HCEC 1CT (cell line): ENCODE data around the gene ELL.

ENCODE experiments used
- DNase-seq: peaks from one replicate; pipeline ENCODE4 v3.0.0-alpha.2; 2017

Gene ELL

DNA sequence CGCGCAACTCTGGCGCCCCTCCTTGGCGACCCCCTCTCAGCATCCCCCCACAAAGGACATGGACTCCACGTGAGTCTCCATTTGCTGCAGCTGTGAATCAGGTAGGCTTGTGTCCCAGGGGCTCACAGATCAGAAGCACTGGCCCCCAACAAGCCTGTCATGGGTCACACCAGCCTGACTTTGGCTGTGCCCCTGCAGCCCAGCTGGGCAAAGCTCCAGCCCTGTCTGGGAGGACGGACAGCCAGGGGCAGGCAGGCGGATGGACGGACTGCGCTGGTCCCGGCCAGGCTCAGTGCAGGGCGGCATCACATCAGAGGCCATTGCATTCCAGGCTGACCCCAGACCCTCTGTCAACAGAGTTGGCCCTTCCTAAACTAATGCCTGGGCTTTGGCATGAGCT, 55.5 kb downstream of the ELL start:
- DNase-seq, result no peak

DNA sequence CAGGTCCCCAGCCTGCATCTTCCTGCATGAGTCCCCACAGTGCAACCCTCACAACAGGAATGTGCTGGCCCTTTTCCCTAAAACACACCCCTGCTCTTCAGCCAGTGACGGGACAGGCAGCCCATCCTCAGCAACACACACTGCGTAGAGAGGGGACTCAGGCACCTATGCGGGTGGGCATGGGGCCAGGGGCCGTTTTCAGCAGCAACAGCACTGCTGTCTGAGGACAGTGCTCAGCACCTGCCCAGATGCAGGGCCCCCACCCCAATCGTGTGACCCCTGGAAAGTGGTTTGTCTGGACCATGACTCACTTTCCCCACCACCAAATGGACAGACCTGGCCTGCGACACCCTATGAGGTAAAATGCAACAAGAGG, 55.9 kb downstream of the ELL start:
- no peak for DNase-seq

DNA sequence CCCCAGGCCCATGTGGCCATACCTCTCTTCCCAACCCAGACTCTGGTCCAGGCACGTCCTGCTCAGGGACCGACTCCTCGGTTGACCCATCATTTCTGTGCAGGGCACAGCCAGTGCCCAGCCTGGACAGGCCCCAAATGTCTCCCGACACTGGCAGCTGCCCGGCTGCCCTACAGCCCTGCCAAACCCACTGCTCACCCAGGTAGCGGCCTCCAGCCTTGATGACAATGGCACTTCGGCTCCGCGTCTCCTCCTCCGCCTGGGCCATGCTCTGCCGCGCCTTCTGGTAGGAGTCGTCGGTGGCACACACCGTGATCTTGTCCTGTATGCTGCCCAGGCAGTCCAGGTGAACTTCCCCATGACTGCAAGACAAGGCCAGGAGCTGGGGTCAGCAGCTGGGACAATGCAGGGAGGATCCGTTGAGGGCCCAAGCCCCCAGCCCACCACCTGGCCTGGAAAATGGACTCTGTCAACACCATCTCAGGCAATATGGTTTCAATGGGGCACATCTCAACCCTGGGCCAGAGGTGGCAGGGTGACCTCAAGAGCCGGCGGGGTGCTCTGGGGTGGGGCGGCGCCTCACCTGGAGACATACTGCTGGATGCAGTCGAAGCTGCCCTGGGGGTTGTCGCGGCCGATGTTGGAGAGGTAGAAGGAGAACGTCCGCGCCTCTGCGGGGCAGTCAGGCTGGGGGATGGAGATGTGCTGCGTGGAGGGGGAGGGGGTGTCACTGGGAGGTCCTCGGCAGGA, 56.5 kb downstream of the ELL start:
- DNase-seq, result no peak

DNA sequence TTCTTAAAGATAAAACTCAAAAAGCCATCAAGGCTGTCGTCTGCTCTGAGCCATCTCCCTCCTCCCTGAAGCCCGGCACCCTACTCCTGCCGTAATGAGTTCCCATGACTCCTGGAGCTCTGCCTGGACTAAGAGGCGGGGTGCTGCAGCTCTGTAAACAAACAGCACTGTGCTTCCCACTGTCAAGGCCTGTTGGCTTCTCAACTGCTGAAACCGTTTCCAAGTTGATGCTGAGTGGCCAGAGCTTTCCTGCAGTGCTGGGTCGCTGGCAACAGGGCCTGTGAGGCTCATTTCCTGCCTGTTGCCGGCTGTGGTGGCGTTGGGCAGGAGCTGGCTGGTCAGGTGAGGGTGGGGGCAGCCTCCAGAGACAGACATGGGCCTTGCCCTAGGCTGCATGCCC, 57.2 kb downstream of the ELL start:
- DNase-seq, result peak; percentile 85

DNA sequence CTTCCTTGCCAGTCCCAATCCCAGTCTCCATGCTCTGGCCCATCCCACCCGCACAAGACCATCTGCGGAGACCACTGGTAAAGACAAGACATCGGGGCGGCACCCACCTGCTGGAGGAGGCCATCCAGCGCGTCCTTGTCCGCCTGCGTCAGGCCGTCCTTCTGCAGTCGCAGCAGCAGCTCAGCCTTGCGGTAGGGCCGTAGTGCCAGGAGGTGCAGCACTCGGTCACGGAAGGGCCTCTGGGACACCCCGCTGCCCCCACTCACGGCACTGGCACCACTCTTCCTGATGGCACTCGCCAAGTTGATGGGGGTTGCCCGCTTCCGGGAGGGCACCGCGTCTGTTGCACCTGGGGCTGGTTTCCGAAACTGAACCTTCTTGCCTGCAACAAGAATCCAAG, 60.4 kb downstream of the ELL start:
- no peak for DNase-seq

DNA sequence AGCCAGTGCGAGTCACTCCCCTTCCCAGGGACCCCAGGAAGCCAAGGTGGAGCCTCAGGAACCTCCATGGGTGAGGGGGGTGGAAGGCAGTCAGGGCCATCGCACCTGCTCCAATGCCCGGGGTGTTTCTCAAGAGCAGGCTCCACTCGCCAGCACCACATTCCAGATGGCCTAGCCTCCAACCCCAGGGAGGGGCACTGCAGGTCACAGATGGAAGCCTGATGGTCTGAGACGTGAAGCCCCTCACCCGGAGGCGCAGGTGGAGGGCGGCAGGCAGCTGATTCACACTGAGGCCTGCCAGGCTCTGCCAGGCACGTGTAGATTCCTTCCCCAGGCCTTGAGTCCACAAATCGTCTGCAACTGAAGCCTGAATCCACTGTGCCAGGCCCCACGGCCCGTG, 61.0 kb downstream of the ELL start:
- no peak for DNase-seq

DNA sequence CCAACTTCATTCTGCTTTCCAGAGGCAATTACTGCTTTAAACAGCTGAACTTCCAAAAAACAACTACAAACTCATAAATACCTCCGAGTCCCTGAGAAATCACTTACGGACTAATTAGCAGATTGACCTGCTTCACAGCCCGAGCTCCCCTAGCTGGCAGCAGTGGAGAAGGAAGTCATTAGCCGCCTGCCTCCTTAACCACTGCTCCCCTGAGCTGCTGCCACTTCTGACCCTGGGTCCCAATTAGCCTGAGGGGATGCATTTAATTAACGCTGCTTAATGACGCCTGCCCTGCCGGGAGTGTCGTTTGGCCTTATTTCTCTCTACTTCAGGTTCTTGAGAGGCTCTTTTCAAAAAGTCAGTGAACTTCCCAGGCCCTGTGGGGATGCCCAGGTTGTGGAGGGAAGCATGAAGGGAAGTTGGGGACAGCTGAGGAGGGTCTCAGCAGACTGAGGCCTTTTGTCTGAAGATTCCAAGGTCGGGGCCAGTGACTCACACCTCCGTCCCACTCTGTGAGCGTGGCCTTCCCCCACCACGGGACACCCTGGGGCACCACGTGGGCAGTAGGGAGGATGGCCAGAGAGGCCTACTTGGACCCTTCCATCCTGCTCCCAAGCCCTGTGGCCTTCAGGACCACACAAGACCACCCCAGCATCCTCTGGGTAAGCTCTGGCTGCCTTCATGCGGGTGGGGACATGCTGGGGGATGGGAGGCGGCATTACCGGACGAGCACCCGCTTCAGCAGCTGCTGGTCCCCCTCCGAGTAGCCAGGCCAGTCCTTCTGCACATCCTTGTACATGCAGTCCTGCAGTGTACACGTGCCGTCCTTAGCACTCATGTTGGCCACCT, 64.2 kb downstream of the ELL start:
- no peak for DNase-seq

DNA sequence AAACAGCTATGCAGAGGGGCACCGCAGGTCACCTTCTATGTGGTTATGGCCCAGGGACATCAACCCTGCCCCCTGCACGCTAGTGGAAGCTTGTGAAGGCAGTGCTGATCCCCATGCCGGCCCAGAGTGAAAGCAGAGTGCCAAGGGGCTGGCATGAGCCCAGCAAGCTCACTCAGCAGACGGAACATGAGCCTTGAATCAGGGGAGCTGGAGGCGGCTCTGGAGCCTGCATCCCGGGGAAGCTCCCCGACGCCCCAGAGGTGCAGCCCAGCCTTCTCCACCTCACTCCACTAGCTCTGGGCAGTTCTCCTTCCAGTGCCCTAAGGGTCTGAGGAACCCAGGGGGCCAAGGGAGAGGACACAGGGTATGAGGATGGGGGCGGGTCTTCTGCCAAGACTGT, 64.9 kb downstream of the ELL start:
- no peak for DNase-seq

DNA sequence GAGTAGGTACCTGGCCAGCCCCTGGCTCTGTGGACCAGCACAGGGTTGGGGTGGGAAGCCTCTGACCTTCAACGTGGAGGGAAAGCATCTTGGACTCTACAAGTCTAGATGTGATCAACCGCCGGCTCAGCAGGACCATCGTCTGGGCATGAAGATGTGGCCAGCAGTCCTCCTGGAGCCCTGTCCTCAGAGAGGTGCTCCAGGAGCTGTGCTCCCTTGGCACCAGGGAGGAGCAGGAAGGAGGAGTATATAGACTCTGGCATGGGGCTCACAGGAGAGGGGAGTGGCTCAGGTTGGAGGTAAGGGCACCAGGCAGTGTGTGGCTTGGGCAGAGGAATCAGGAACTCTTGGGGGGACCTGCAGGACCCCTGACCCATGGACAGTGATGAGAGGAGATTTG, 65.6 kb downstream of the ELL start:
- DNase-seq, result no peak

DNA sequence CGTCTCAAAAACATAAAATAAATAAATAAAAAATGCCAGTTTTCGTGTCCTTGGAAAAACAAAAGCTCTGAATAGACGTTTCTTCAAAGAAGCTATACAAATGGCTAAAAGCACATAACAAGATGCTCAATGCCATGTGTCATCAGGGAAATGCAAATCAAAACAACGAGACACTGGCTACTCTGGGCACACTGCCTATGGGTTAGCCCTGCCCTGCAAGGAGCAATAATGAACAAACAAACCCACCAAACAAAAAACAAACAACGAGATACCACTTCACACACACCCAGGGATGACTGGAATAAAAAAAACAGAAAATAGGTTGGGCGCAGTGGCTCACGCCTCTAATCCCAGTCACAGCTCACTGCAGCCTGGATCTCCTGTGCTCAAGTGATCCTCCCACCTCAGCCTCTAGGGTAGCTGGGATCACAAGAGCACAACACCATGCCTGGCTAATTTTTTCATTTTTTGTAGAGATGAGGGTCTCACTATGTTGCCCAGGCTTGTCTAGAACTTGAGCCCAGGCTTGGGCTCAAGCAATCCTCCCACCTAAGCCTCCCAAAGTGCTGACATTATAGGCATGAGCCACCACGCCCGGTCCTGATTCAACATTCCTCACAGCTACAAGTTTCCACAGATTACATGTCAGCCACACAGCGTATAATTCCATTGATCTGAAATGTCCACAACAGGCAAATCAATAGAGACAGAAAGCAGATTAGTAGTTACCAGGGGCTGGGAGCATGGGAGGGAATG, 68.4 kb downstream of the ELL start:
- peak; percentile 17 for DNase-seq

DNA sequence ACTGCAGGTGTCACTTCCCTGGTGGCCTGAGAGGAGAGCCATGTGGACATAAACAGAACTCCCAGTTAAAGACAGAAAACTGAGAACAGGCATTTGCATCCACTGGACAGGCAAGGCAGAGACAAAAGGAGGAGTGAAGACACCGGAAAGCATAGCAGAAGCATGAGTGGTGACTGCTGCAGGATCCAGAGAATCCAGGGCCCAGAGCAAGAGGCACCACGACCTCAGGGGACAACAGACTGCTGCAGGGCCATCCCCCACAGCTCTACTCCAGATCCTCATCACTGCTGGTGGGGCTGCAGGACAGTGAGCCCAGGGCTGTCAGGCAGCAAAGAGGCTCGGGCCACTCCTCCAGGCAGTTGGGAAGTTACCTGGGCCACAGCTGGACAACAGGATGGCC, 69.5 kb downstream of the ELL start:
- DNase-seq, result no peak

DNA sequence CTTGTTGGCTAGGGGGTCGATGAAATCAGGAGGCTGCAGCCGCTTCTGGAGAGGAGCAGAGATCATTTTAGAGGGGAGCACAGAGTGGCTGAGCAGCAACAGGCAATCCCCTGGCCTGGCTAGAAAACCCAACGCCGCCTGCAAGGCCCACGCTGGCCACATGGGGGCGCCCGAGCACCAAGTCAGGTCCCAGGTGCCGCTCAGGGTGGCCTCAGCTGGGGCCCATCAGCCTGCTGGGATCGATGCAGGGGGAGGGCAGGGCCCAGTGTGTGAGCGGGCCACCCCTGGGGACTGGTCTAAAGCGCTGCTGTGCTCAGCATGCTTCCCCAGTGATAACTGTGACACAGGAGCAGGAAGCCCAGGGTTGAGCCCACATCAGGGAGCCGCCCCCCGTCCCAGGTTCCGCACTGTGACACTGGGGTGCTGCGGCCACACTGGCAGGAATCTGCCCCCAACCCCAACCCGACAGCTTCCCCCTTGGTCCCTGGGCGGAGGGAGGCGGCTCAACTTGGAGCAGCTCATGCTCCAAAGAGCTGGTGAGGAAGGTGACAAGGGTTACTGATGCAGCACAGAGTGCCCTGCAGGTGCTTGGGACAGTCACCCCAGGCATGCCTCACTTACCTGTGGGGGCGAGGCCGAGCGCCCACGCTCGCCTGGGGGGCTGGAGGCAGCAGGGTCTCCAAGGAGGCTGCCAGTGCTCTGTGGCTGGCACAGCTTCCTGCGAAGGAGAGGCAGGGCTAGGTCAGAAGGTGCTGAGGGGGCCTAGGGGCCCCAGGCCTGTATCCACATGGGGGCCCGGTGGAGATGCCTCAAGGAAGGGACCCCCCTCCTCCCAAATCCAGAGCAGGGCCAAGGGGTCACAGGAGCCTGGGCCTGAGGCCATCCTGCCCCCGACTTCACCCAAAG, 70.7 kb downstream of the ELL start:
- DNase-seq, result peak; percentile 57

DNA sequence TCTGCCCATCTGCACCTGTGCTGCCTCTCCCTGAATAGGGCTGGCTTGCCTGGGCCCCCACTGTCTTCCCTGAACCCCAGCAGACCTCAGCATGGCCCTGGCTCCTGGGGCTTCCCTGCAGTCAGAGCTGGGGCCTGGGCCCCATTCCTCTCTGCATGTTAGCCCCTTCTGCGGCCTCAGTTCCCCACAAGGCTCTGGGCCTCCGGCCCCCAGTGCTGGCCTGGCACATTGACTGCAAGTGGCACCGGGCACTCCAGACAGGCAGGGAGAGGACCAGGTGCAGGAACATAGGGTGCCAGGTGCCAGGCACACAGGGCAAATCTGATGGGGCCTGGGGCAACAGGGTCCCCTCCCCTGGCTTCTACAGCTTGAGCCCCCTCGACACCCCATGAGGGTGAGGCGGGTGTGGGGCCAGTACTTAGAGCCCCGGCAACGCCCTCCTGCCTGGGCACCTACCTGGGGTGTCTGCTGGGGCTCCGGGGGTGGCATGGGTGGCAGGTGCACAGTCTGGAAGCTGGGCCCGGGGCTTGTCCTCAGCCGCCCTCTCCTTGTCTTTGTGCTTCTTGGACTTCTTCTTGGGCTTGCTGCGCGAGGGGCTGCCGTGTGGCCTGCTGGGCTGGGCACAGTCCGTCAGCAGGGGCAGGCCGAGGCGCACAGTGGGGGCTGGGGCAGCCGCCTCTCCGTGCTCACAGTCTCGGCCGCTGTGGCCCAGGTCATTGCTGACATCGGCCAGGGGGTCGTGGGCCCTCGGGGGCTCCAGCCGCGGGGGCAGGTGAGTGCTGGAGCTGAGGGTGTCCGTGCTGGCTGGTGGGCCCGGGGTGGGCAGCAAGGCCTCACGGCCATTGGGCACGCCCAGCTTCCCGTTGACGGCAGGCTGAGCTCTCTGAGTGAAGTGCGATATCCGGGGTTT, 71.6 kb downstream of the ELL start:
- no peak for DNase-seq

DNA sequence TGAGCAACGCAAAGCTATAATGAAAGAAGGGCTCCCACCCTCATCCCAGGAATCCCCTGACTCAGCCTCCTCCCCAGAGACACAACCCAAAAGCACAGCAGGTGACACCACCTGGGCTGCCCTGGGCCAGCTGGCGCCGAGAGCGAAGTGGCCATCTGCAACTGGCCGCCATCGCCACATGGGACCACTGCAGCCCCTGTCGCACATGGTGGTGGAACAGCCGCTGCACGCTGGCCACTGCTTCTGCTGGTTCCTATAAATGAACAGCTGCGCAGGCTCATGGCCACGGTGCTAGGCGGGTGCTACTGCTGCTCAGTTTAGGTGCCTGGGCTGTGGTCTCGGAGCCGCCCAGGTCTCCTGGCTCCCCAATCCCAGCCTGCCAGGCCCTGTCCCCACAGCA, 72.3 kb downstream of the ELL start:
- DNase-seq, result no peak

DNA sequence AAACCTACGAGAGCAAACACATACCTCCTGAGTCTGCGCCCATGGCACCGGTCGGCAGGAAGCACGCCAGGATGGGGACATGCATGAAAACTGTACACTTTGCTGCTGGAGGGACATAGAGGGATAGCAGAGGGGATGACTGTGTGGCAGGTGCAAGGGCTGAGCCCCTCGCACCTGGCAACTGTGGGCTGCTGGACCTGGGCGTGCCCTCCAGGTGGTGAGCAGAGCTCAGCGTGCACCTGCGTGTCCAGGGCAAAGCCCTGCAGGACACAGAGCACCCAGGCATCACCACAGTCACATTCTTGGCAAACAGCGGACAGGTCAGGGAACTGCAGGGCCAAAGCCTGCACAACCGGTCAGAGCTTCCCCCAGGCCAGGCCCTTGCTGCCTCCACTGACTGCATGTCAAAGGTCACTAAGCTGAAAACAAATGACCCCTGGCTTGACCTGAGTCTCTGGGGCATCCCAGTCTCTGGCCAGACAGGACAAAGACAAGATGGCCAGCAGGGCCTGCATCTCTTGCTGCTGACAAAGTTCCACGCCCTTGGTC, 75.0 kb downstream of the ELL start:
- DNase-seq, result no peak

DNA sequence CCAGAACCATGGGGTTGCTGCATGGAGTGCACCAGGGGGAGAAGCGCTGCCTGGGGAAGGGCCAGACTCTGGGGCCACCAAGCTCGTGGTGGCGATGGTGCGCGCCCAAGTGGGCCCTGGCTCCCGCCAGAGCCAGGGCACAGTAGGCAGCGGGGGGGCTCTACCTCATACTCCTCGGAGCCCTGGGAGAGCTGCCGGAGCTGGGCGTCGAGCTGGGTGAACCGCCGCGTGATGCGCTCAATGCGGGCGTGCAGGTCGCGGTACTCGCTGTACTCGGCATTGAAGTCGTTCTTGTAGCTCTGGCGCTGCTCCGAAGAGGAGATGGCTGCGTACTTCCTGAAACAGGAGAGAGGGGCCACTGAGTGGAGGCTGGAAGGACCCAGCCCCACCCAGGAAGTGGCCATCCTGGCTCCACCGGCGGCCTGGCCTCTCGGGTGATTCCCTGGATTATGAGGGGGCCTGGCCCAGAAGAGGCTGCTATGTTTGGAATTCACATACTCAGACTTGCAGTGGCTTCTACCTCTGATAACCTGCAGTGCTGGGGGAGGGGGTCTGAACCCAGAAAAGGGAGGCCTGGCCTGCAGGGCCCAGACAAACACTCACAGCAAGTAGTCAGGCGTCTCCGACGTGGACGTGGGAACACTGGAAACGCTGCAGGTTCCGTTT, 75.6 kb downstream of the ELL start:
- DNase-seq, result no peak

DNA sequence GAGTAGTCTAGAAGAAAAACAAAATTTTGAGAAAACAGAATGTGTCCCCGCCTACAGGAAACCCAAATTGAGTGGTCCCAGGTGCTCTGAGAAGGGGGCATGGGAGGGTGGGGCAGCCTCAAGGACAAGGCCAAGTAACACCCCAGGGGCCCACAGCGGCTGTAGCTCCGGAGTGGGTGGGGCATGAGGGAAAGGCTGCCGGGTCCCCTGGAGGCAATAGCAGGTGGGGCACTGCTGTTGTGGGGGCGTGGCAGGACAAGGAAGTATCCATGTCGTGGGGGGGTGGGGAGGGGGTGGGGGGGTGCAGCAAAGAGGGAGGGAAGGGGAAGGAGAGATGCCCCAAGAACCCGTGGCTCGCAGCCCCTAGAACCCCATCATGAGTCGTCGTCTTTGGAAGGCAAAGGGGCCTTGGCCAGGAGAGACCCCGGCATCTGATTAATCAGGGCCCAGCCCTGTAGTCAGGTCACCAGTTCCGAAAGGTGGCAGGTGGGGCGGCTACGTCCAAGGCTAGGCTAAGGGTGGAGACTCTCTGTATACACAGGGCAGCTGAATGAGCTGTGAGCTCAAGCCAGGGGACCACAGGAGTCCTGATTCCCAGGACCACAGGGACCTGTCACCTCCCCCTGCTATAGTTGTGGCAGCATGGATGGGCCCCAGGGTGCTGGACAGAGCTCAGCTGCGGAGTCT, 76.5 kb downstream of the ELL start:
- DNase-seq, result no peak

DNA sequence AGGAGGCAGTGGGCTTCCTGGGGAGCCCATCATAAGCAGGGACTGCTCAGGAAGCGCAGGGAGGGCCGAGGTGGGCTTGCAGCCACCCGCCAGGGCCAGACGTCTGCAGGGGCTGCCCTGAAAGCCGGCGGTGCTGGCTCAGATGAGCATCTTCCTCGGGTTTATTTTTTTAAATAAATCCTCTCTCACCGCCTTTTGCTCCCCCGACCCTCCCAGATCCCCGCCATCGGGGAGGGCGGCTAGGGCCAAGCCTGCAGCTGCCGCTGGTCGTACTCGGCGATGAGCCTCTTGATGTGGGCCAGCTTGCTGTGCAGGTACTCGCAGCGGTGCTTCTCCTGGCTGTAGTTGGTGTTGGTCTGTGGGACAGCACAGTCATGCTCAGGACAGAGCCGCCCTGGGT, 77.4 kb downstream of the ELL start:
- DNase-seq, result no peak

DNA sequence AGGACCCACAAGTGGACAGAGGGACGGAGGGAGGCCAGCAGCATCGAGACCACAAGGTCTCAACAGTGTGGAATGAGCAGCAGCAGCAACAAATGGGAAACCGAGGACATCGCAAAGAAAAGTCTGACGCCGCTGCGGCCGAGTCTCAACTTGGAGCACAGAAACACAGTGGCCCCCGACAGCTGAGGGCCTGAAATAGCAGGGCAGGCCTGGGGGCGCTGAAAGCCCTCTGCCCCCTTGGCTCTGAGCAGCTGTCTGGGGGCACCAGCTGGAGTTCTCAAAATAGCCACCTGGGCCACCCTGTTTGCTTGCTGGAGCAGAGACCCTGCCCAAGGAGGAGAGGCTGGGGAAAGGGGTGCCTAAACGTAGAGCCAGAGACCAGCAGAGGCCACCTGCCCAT, 78.0 kb downstream of the ELL start:
- no peak for DNase-seq

DNA sequence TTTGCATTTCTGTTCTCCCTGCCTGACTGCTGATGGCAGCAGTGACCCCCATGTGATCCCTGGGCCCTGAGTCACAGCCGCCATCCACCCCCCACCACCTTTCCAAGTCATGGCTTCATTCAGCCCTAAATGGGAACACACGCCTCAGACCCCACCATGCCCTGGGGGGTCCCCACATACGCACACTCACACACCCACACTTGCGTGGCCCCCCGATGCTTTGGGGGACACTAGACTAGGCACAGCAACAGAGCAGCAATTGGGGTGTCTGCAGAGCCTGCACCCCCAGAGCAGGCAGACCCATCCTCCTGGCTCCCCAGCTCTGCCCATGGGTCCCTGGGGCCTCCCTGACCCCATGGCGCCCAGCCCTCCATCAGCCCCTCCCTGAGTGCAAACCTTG, 78.5 kb downstream of the ELL start:
- no peak for DNase-seq
